ENCODE data around the gene BET1L.
"Not testable (repeated sequence)": the region's sequence is repeated elsewhere in the genome, so short reads cannot be mapped to it uniquely, and the experiment has no call there.

Gene BET1L

DNA sequence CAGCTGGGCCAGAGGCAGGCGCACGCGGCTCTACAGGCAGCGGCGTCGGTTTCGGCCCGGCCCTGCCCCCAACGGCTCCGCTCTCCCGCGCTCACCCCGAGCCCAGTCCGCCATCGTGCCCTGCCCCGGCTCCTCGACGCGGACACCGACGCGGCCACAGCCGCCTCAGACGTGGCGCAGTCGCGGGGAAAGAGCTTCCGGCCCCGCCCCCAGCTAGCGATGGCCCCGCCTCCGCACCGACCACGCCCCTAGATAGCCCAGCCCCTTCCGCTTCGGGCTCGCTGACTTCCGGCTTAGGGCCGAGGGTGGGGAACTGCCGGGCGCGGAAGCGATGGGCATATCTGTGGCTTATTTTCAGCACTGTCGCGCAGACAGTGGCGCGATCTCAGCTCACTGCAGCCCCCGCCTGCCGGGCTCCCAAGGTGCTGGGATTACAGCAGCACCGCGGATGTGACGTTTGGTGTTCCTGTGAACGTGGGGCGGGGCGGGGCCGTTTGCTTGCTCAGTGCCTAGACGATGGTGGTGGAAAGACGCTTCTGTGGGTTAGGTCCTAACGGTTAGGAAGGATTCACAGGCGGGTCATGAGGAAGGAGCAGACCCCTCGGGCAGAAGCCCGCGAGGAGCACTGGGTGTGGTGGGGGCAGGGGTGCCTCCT is at the start of gene BET1L, which contains the start of gene RIC8A:
BET1L (minus strand) TSS at position 192 of the 655 bp plus-strand sequence; CDS start at position 114, 78 bp downstream.
RIC8A (plus strand) TSS at position 501 of the 655 bp plus-strand sequence. CDS start 1,147 bp downstream, outside the sequence.
- peak; percentile 92 to 97 for DNase-seq

DNA sequence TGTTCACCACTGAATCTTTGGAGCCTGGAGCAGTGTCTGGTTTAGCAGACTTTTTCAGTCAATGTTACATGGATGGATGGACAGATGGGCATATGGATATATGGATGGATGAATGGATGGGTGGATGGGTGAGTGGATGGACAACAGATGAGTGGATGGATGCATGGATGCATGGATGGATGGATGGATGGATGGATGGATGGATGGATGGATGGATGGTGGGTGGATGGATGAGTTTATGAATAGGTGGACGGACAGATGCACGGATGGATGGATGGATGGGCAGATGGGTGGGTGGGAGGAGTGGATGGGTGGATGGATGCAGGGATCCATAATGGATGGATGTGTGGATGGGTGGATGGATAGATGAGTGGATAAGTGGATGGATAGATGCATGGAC is 48.6 kb upstream of the BET1L start:
- DNase-seq = no peak

- DNase-seq = no peak
Observed at GRCh38 chr11:255176-255575, 48.0 kb upstream of the BET1L start.

- DNase-seq = no peak
Observed at GRCh38 chr11:253886-254270, 46.7 kb upstream of the BET1L start.

DNA sequence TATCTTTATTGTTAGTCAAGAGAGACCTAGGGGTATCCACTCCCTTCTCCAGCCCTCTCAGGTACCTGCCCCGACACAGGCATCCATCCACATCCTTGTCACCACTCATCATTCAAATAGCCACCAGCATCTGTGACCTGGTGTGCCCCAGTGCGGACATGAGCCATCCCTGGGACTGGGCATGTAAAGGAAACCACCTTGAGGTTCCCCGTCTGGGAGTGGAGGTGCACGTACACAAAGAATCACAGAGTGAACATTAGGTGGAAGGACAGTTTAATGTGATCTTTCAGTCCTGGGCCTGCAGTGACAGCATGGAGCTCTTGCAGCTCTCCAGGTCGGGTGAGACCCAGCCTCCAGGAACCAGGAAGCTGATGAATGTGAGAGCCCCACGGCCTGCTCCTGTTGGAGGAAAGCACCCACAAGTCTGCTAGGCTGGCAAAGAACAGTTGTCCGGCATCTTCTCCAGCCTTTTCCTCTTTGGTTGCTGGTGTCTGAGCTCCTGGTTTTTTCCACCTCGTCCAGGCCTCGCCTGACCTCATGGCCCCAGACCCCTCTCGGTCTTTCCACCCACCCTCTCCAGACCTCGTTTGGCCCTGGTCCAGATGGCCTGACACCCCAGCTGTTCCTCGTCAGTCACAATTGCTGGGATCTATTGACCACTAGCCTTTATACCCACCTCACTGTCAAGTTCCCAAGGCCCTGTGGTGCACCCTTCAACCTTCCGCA is 46.1 kb upstream of the BET1L start:
- DNase-seq = no peak

- DNase-seq = no peak
Observed at GRCh38 chr11:252666-253065, 45.5 kb upstream of the BET1L start.

DNA sequence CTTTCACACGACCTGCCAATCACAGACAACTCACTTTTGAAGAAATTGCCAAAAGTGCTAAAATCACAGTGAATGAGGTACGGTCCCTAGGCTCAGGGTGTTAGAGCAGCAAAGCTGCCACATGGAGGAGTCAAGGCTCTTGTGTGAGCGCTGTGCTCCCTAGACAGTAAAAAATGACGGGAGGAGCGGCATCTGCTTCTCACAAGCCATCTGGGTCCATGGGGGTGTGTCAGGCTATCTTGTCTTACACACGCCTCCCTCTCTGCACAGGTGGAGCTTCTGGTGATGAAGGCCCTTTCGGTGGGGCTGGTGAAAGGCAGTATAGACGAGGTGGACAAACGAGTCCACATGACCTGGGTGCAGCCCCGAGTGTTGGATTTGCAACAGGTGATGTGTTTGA is 44.4 kb upstream of the BET1L start:
- no peak for DNase-seq

GRCh38 chr11:250740-251299 is 43.6 kb upstream of the BET1L start:
- no peak for DNase-seq

GRCh38 chr11:250274-250673 is 43.1 kb upstream of the BET1L start:
- no peak for DNase-seq

GRCh38 chr11:249062-249461 is 41.9 kb upstream of the BET1L start:
- DNase-seq = no peak

GRCh38 chr11:244376-244775 is 37.2 kb upstream of the BET1L start:
- DNase-seq = no peak

DNA sequence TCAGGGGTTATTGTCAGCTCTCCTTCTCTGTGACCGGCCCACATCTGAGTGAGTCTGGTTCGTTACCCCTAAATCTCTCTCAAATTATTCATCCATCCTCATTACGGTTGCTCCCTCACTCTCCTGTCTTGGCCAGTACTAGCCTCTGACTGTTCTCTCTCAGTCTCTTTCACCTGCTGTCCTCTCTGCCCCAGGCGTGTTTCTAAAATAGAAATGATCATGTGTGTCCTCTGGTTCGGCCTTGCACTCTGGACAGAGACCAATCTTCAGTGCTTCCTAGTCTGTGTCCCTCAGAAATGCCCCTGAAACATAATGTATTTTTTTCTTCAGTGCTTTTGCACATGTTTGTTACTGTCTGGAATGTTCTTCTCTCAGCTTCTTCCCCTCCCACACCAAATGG is 34.4 kb upstream of the BET1L start:
- no peak for DNase-seq

DNA sequence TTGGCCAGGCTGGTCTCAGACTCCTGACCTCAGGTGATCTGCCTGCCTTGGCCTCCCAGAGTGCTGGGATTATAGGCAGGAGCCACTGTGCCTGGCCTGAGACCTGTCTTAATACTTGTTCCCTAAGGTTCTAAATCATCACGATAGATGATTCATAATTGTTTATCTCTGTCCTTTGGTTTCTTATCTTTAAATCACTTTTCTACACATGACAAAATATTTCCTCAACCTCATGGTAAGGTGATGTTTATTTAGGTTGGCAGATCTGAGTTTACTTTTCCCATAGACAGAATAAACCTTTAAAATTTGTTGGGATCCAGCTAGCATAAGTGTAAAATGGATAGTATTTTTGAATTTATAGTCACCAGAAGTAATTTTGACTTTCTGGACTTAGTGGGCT is 33.1 kb upstream of the BET1L start:
- no peak for DNase-seq

DNA sequence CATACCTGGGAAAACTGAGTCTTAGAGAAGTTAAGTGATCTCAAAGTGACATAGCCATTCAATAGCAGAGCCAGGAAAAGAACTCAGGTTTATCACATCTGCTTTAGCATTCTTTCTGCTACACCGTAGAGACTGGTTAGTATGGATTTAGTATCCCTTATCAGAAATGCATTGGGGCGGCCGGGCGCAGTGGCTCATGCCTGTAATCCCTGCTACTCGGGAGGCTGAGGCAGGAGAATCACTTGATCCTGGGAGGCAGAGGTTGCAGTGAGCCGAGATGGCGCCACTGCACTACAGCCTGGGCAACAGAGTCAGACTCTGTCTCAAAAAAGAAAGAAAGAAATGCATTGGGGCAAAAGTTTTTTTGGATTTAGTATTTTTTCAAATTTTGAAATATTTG is 31.1 kb upstream of the BET1L start:
- DNase-seq = not testable (repeated sequence)

DNA sequence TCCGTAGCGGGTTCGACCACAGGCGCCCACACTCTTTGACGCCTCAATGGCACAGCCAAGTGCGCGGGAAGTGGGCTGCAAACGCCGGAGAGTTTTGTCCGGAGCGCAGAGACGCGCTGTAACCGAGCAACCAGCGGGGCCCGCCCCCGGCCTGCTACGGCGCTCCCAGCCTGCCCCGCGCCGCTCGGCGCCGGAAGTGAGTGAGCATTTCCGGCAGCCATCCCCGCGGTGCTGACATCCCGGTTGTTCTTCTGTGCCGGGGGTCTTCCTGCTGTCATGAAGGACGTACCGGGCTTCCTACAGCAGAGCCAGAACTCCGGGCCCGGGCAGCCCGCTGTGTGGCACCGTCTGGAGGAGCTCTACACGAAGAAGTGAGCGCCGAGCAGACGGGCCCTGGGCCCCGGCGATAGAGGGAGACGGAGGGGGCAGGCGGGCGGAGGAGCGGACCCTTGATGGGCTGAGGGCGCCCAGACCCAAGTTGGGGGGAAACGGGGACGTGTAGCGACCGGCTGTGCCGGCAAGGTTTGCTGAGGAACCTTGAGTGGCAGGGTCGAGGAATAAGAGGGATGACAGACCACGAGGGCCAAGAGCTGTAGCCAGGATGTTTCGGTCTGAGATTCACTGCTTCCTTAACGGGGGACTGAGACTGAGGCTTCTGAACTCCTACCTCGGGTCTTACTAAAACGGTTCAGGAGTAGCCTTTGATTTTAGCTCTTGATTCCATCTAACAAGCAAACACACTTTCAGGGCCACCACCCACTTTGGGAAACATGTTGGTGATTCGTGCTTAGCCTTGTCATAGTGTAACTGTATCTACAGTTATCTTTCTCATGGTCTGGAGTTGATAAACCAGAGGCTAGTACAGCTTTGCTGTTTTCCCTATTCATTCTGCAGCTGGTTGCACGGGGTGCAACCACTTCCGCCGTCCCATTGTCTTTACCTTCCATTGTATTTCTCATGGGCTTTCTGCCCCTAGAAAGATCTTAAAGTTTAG is 29.9 kb upstream of the BET1L start, which contains the start of gene PSMD13:
PSMD13 (plus strand) TSS at position 203 of the 994 bp plus-strand sequence; CDS start at position 277, 74 bp downstream.
- peak; percentile 79 to 89 for DNase-seq

GRCh38 chr11:235997-236773 is 29.0 kb upstream of the BET1L start, which contains the start of gene SIRT3:
Gene SIRT3, minus strand, starts transcription at chr11:236342. Its CDS starts 14 bp downstream, at chr11:236328.
- DNase-seq = peak; percentile 77 to 85

- DNase-seq = no peak
Observed at GRCh38 chr11:235609-235996, 28.4 kb upstream of the BET1L start.

GRCh38 chr11:235180-235579 is 28.0 kb upstream of the BET1L start:
- no peak for DNase-seq

GRCh38 chr11:232783-233565 is 25.8 kb upstream of the BET1L start:
- DNase-seq = no peak

- no peak for DNase-seq
Observed at GRCh38 chr11:230431-230830, 23.2 kb upstream of the BET1L start.

DNA sequence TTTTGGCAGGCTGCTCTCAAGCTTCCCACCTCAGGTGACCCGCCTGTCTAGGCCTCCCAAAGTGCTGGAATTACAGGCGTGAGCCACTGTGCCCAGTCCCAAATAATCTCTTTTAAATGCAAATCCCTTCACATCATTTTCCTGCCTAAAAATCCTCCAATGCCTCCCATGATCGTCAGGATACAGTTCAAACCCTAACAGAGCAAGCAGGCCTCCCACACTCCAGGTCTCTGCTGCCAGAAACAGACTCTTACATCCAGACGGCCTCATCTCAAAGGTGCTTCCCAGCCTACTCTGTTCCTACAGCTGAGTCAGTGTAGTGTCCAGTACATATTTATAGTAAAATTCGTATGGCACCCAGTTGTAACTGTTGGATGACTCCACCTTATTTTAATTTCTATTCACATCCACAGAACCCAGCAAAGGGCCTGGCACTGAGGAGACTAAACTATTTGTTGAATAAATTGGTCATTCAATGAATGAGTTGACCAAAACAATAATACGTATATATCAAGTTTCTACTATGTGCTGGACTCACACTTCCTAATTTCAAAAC is 20.7 kb upstream of the BET1L start:
- DNase-seq = no peak
